GM10248 (cell line): ENCODE results near the gene PPP4R3C.
"Not testable (repeated sequence)": the region's sequence is repeated elsewhere in the genome, so short reads cannot be mapped to it uniquely, and the experiment has no call there.

Experiments
- CTCF ChIA-PET: fragments of 300-600 bp; sonication (Branson Sonifier 250); formaldehyde crosslinking; extraction: SDS; loops from one replicate; lab custom pipeline; 2021; ENCODE audit warnings: antibody characterized with exemption; lab: Yijun Ruan, JAX
- POLR2A ChIA-PET: fragments of 350-650 bp; sonication (Branson Sonifier 250); formaldehyde crosslinking; extraction: SDS; loops from one replicate; lab custom pipeline; 2020; ENCODE audit warnings: antibody characterized with exemption; lab: Yijun Ruan, JAX
- DNase-seq: peaks from one replicate; pipeline ENCODE4 v3.0.0; 2012; ENCODE audit errors: extremely low spot score
- TF ChIP-seq, protein P1 (sequence below): IDR thresholded peaks from 2 replicates; pipeline ENCODE4 v1.5.1; 2012; ENCODE audit warnings: mild to moderate bottlenecking, low read depth; ENCODE audit errors: extremely low read depth, missing control alignments, control extremely low read depth

PPP4R3C gene

DNA sequence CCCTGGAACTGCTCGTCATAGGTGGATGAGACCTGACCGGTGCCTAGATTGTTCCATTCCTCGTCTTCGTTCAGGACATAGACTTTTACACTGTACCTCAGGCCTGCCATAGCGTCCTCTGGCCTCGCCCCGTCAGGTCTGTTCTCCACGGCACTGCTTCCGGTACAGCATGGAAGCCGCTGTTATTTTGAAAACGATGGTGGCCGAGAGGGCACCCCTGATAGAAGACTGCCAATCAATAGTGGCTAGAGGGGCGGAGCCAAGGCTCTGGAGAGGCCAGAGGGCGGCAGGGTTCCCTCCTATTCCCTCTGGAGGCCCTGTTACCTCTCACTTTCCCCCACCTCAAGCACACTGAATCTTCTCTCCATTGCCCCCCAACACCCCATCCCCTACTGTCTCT, at the start of gene PPP4R3C:
TSS of gene PPP4R3C (minus strand) at position 155 of the 400 bp plus-strand sequence. CDS start at position 110, 45 bp downstream.
- ChIA-PET CTCF (no interaction called here), POLR2A (no interaction called here)
- TF ChIP-seq, protein P1, sequence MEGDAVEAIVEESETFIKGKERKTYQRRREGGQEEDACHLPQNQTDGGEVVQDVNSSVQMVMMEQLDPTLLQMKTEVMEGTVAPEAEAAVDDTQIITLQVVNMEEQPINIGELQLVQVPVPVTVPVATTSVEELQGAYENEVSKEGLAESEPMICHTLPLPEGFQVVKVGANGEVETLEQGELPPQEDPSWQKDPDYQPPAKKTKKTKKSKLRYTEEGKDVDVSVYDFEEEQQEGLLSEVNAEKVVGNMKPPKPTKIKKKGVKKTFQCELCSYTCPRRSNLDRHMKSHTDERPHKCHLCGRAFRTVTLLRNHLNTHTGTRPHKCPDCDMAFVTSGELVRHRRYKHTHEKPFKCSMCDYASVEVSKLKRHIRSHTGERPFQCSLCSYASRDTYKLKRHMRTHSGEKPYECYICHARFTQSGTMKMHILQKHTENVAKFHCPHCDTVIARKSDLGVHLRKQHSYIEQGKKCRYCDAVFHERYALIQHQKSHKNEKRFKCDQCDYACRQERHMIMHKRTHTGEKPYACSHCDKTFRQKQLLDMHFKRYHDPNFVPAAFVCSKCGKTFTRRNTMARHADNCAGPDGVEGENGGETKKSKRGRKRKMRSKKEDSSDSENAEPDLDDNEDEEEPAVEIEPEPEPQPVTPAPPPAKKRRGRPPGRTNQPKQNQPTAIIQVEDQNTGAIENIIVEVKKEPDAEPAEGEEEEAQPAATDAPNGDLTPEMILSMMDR = no peak
- no peak for DNase-seq

DNA sequence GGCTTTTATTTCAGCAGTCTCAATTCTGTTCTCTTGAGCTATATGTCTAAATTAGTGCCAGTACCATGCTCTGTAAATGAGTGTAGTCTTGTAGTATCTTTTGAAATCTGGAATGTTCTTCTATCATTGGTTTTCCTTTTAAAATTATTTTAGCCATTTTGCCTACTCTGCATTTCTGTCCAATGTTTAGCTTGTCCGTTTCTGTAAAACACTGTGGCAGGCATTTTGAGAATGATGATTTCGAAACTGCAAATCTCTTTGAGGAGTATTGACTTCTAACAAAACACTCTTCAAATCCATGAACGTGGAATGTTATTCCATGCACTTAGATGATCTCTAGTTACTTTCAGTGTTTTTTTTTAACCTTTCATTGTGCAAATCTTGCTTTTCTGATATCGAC, 28.3 kb upstream of the PPP4R3C start:
- ChIA-PET CTCF (no interaction called here), POLR2A (no interaction called here)
- TF ChIP-seq, protein P1 = no peak
- DNase-seq = no peak

DNA sequence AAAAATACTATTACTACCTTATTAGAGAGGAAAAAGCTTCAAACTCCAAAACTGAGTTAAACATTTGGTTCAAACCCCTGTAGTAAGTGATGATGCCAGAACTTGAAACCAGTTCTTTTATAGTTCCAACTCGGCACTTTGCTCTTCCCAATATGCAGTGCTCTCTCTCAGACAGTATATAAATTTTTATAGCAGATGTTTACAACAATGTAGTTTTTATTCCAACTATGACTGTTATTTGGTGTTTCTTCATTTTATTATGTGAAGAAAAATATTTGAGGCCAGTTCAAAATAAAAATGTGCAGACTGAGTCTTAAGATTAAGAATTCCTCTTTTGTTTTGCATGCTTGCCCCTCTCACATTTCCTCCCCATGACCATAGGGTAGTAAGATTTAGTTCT, 2.9 kb upstream of the PPP4R3C start:
- POLR2A ChIA-PET = no interaction called here
- CTCF ChIA-PET = interaction anchor here (1.6 kb wide), 1 partner anchor 13 kb away, joined by 4 read pairs; no protein-coding TSS in a partner anchor
- TF ChIP-seq, protein P1 = no peak
- no peak for DNase-seq

DNA sequence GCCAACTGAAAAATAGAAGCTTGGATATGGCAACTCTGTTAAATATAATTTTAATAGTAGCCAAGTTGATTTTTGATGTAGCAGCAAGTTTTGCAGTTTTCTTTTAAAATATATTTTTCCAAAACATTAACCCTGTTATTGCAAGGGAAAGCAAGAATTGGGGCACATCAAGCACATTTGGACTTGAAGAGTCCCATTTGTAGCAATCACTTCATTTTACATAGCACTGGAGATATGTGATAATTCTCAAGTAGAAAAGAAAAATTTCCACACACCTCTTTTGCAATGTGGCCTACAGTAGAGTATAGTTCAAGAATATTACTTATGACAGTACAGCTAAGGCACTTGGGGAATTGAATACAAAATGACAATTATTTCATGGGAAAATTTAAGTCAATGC, 1.9 kb upstream of the PPP4R3C start:
- DNase-seq = no peak
- CTCF ChIA-PET = no interaction called here
- POLR2A ChIA-PET = no interaction called here
- TF ChIP-seq, protein P1 = no peak

DNA sequence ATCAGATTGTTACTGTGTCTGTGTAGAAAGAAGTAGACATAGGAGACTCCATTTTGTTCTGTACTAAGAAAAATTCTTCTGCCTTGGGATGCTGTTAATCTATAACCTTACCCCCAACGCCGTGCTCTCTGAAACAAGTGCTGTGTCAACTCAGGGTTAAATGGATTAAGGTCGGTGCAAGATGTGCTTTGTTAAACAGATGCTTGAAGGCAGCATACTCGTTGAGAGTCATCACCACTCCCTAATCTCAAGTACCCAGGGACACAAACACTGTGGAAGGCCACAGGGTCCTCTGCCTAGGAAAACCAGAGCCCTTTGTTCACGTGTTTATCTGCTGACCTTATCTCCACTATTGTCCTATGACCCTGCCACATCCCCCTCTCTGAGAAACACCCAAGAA, 4.0 kb downstream of the PPP4R3C start:
- POLR2A ChIA-PET, DNase-seq, CTCF ChIA-PET: not testable (repeated sequence)

DNA sequence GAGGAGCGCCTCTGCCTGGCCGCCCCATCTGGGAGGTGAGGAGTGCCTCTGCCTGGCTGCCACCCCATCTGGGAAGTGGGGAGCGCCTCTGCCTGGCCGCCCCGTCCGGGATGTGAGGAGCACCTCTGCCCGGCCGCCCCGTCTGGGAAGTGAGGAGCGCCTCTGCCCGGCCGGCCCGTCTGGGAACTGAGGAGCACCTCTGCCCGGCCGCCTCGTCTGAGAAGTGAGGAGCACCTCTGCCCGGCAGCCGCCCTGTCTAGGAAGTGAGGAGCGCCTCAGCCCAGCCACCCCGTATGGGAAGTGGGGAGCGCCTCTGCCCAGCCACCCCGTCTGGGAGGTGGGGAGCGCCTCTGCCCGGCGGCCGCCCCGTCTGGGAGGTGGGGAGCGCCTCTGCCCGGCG, 4.6 kb downstream of the PPP4R3C start:
- DNase-seq, POLR2A ChIA-PET, CTCF ChIA-PET: not testable (repeated sequence)

DNA sequence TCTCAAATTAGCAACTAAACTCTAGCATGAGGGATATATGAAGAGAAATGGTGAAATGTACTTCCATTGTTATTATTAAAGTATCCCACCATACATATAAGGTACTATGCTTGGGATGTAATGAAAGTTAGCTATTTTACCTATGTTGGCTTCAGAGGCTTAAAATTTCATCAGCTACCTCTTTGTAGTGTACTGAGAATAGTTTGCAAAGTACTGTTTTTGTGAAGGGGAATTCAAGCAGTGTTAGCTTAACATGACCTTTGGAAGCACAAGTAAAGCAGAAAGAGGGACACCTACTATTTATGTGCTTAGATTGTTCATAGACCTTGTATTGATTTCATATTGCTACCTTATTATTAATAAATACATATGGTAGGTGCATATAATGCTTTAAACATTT, 11.8 kb downstream of the PPP4R3C start:
- DNase-seq = no peak
- CTCF ChIA-PET = no interaction called here
- POLR2A ChIA-PET = no interaction called here
- TF ChIP-seq, protein P1 = no peak

DNA sequence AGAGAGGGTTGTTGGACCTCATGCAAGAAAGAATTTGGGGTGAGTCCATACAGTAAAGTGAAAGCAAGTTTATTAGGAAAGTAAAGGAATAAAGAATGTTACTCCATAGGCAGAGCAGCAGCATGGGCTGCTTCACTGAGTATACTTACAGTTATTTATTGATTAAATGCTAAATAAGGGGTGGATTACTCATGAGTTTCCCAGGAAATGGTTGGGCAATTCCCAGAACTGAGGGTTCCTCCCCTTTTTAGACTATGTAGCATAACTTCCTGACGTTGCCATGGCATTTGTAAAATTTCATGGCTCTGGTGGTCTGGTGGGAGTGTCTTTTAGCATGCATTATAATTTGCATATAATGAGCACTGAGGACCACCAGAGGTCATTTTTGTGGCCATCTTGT, 16.7 kb downstream of the PPP4R3C start:
- ChIA-PET CTCF (no interaction called here), POLR2A (no interaction called here)
- no peak for DNase-seq
- TF ChIP-seq, protein P1 = no peak
